Activated B cell treated with CpG ODN at 0.5 μM for 24 hours (primary cell): ENCODE data around the gene PRKAR2B. TPM values are rescaled to one million over a fixed set of nuclear protein-coding genes. Genes with fewer than 3 reads are reported as not detected.

ENCODE experiments used
- ATAC-seq: fragments of 200-7000 bp; cut with Tn5 transposase; one replicate; pipeline ENCODE4 v1.10.0; 2021; ENCODE audit warnings: low read depth, mild to moderate bottlenecking, moderate library complexity
- CTCF ChIA-PET: fragments of 350-600 bp; sonication (Branson Sonifier 250); formaldehyde crosslinking; loops from one replicate; lab custom pipeline; 2021; ENCODE audit warnings: antibody characterized with exemption; lab: Charles Lee
- POLR2A ChIA-PET: fragments of 350-600 bp; sonication (Branson Sonifier 250); formaldehyde crosslinking; loops from one replicate; lab custom pipeline; 2021; ENCODE audit warnings: antibody characterized with exemption; lab: Charles Lee
- DNase-seq: peaks from one replicate; pipeline ENCODE4 v3.0.0; 2022
- H3K27ac Mint-ChIP-seq: one replicate; pipeline ENCODE4 v1.8.0; 2020; ENCODE audit warnings: mixed read lengths
- H3K27me3 Mint-ChIP-seq: one replicate; pipeline ENCODE4 v1.8.0; 2021; ENCODE audit warnings: mixed read lengths
- H3K36me3 Mint-ChIP-seq: one replicate; pipeline ENCODE4 v1.8.0; 2021; ENCODE audit warnings: low read depth, mixed read lengths
- H3K4me1 Mint-ChIP-seq: one replicate; pipeline ENCODE4 v1.8.0; 2021; ENCODE audit warnings: mixed read lengths
- H3K4me3 Mint-ChIP-seq: one replicate; pipeline ENCODE4 v1.8.0; 2020; ENCODE audit warnings: mild to moderate bottlenecking, mixed read lengths
- H3K9me3 Mint-ChIP-seq: one replicate; pipeline ENCODE4 v1.8.0; 2020; ENCODE audit warnings: mixed read lengths
- CTCF ChIP-seq: fragments of 200-600 bp; IDR thresholded peaks from one replicate; pipeline ENCODE4 v1.8.0; 2022; ENCODE audit warnings: antibody characterized with exemption, mild to moderate bottlenecking
- intact Hi-C: fragments of 100-400 bp; cut with micrococcal nuclease; formaldehyde crosslinking; loops from one replicate; pipeline ENCODE4 v1.15.1; 2024
- total RNA-seq: library from RNA; stranded (reverse); gene quantifications from 2 replicates; pipeline ENCODE4 v1.2.3, GENCODE V29; 2022

The PRKAR2B gene
- total RNA-seq, 1 donor from 2014 or later: 0.71 TPM

GRCh38 chr7:107065929-107066247 lies 21.4 kb downstream of the PRKAR2B start:
- ATAC-seq (no peak), DNase-seq (no peak)
- H3K27ac Mint-ChIP-seq: no peak overlapping the region
- H3K4me1 Mint-ChIP-seq: peaks cover 4% of the 10 kb centered on the region
- no peak for TF ChIP-seq CTCF
- POLR2A ChIA-PET: no interaction called here
- H3K36me3 Mint-ChIP-seq: no peaks in the 10 kb centered on the region
- CTCF ChIA-PET: no interaction called here
- no peaks in the 10 kb centered on the region for H3K9me3 Mint-ChIP-seq
- peaks cover 2% of the 10 kb centered on the region for H3K27me3 Mint-ChIP-seq
- intact Hi-C loops: no loop called here
- no peak overlapping the region for H3K4me3 Mint-ChIP-seq

- Mint-ChIP-seq H3K36me3 (no peaks in the 10 kb centered on the region), H3K4me1 (peaks cover 4% of the 10 kb centered on the region), H3K27me3 (peaks cover 2% of the 10 kb centered on the region), H3K4me3 (no peak overlapping the region), H3K9me3 (no peaks in the 10 kb centered on the region), H3K27ac (no peak overlapping the region)
- ChIA-PET CTCF (no interaction called here), POLR2A (no interaction called here)
- DNase-seq (no peak), ATAC-seq (no peak)
- no peak for TF ChIP-seq CTCF
- intact Hi-C loops: no loop called here
Observed at GRCh38 chr7:107068156-107068555, 23.7 kb downstream of the PRKAR2B start.

- Mint-ChIP-seq H3K9me3 (no peaks in the 10 kb centered on the region), H3K4me3 (no peak overlapping the region), H3K27ac (no peak overlapping the region), H3K4me1 (peaks cover 4% of the 10 kb centered on the region), H3K36me3 (no peaks in the 10 kb centered on the region), H3K27me3 (no peaks in the 10 kb centered on the region)
- no peak for ATAC-seq
- intact Hi-C loops: no loop called here
- DNase-seq: no peak
- POLR2A ChIA-PET: no interaction called here
- CTCF ChIA-PET: no interaction called here
- no peak for TF ChIP-seq CTCF
Observed at GRCh38 chr7:107069457-107069856, 25.0 kb downstream of the PRKAR2B start.

- Mint-ChIP-seq H3K27ac (no peak overlapping the region), H3K4me1 (peaks cover 4% of the 10 kb centered on the region), H3K27me3 (no peaks in the 10 kb centered on the region), H3K36me3 (no peaks in the 10 kb centered on the region), H3K4me3 (no peak overlapping the region), H3K9me3 (no peaks in the 10 kb centered on the region)
- intact Hi-C loops: no loop called here
- no peak for TF ChIP-seq CTCF
- DNase-seq: no peak
- ChIA-PET POLR2A (no interaction called here), CTCF (no interaction called here)
- ATAC-seq: no peak
Observed at GRCh38 chr7:107070710-107071109, 26.2 kb downstream of the PRKAR2B start.

GRCh38 chr7:107071129-107071528 lies 26.6 kb downstream of the PRKAR2B start:
- DNase-seq (no peak), ATAC-seq (no peak)
- no peaks in the 10 kb centered on the region for H3K27me3 Mint-ChIP-seq
- H3K36me3 Mint-ChIP-seq: no peaks in the 10 kb centered on the region
- intact Hi-C loops: no loop called here
- no peak for TF ChIP-seq CTCF
- peaks cover 4% of the 10 kb centered on the region for H3K4me1 Mint-ChIP-seq
- no peaks in the 10 kb centered on the region for H3K9me3 Mint-ChIP-seq
- H3K27ac Mint-ChIP-seq: no peak overlapping the region
- no peak overlapping the region for H3K4me3 Mint-ChIP-seq
- POLR2A ChIA-PET: no interaction called here
- CTCF ChIA-PET: no interaction called here
